Endothelial cell of umbilical vein (primary cell): Measurements from ENCODE around the gene TAS2R39. TPM values are rescaled to one million over a fixed set of nuclear protein-coding genes. Genes with fewer than 3 reads are reported as not detected.

Source experiments
- BruUV-seq: library from RNA; stranded (reverse); fragments of 400-500 nt; replicated peaks from 2 replicates; lab custom pipeline; 2021; lab: Mats Ljungman, UMichigan
- CTCF ChIA-PET: fragments of 300-600, 350-600 bp; sonication (Branson Sonifier 250); formaldehyde crosslinking; loops from one replicate; lab custom pipeline; 2021; ENCODE audit warnings: antibody characterized with exemption, inconsistent platforms; lab: Charles Lee
- POLR2A ChIA-PET: fragments of 300-600, 350-600 bp; sonication (Branson Sonifier 250); formaldehyde crosslinking; loops from one replicate; lab custom pipeline; 2021; ENCODE audit warnings: antibody characterized with exemption, inconsistent platforms; lab: Charles Lee
- DNase-seq: peaks from one replicate; pipeline ENCODE4 v3.0.0-alpha.2; 2011; ENCODE audit warnings: low read depth, low spot score
- FAIRE-seq: peaks from 2 replicates; lab custom pipeline; 2011; peaks lifted over from hg19 to GRCh38; lab: Jason Lieb, UNC
- H2AFZ ChIP-seq: 2 replicates; pipeline ENCODE4 v1.6.0; 2012; ENCODE audit warnings: low read depth, low read length, control low read depth, inconsistent platforms
- H3K27ac ChIP-seq: 2 replicates; pipeline ENCODE4 v1.5.1; 2011; ENCODE audit warnings: low read depth, mild to moderate bottlenecking, control low read depth, low read length, moderate library complexity; ENCODE audit not compliant: insufficient read depth
- H3K27me3 ChIP-seq, 2 experiments: 2 replicates each; pipeline versions ENCODE4 v1.6.0 to v1.6.1; 2011; ENCODE audit warnings: low read length in 2 of 2, mixed read lengths in 1 of 2; ENCODE audit not compliant: control insufficient read depth in 2 of 2, insufficient read depth in 2 of 2
- H3K36me3 ChIP-seq, 2 experiments: 2 replicates in 1 of 2; 3 replicates in 1 of 2; pipeline ENCODE4 v1.5.1; 2011; ENCODE audit warnings: low read length in 2 of 2, mild to moderate bottlenecking in 1 of 2, moderate library complexity in 1 of 2; ENCODE audit not compliant: control insufficient read depth in 2 of 2, insufficient read depth in 2 of 2; ENCODE audit errors: extremely low read depth in 1 of 2
- H3K4me1 ChIP-seq: 3 replicates; pipeline ENCODE4 v1.5.1; 2011; ENCODE audit warnings: mild to moderate bottlenecking, low read length; ENCODE audit not compliant: control insufficient read depth, insufficient read depth; ENCODE audit errors: extremely low read depth
- H3K4me2 ChIP-seq: 2 replicates; pipeline ENCODE4 v1.6.1; 2011; ENCODE audit warnings: low read length, control low read depth, mixed read lengths; ENCODE audit not compliant: insufficient read depth
- H3K4me3 ChIP-seq, 3 experiments: fragments of 200-600 bp in 1 of 3; sonication (generic), shearing (Covaris generic) in 1 of 3; replicated peaks in 1 of 3; 2 replicates each; pipeline ENCODE4 v1.5.1; 2011 to 2016; ENCODE audit warnings: control low read depth in 3 of 3, low read length in 3 of 3, mild to moderate bottlenecking in 2 of 3, inconsistent platforms in 1 of 3, low read depth in 1 of 3, moderate library complexity in 1 of 3; ENCODE audit not compliant: insufficient read depth in 1 of 3
- H3K79me2 ChIP-seq: 2 replicates; pipeline ENCODE4 v1.6.0; 2012; ENCODE audit warnings: low read length, inconsistent platforms; ENCODE audit not compliant: control insufficient read depth, insufficient read depth
- H3K9ac ChIP-seq: replicated peaks from 2 replicates; pipeline ENCODE3; 2011; ENCODE audit warnings: low read length, control low read depth; ENCODE audit not compliant: insufficient read depth; ENCODE audit errors: extremely low read depth
- H3K9me1 ChIP-seq: replicated peaks from 3 replicates; pipeline ENCODE4 v1.6.0; 2011; ENCODE audit warnings: mild to moderate bottlenecking, low read length; ENCODE audit not compliant: control insufficient read depth, insufficient read depth; ENCODE audit errors: extremely low read depth
- H3K9me3 ChIP-seq: replicated peaks from 2 replicates; pipeline ENCODE4 v1.5.1; 2012; ENCODE audit warnings: low read length, inconsistent platforms; ENCODE audit not compliant: control insufficient read depth, insufficient read depth
- H4K20me1 ChIP-seq: replicated peaks from 2 replicates; pipeline ENCODE3; 2011; ENCODE audit warnings: mild to moderate bottlenecking, low read length; ENCODE audit not compliant: control insufficient read depth, insufficient read depth; ENCODE audit errors: extremely low read depth
- EZH2 ChIP-seq: IDR thresholded peaks from 2 replicates; pipeline ENCODE4 v1.6.1; 2012; ENCODE audit warnings: borderline replicate concordance, low read depth, mild to moderate bottlenecking, moderate library complexity, low read length, inconsistent platforms; ENCODE audit not compliant: severe bottlenecking
- FOS ChIP-seq: IDR thresholded peaks from 2 replicates; pipeline ENCODE4 v1.6.1; 2011; ENCODE audit warnings: mild to moderate bottlenecking, low read length, moderate library complexity, borderline replicate concordance; ENCODE audit not compliant: insufficient read depth
- GATA2 ChIP-seq: IDR thresholded peaks from 2 replicates; pipeline ENCODE4 v1.7.0; 2011; ENCODE audit warnings: low read depth, mild to moderate bottlenecking, moderate library complexity, mixed read lengths, low read length; ENCODE audit not compliant: insufficient read length, insufficient read depth
- JUN ChIP-seq: IDR thresholded peaks from 2 replicates; pipeline ENCODE4 v1.6.1; 2011; ENCODE audit warnings: borderline replicate concordance, low read depth; ENCODE audit not compliant: insufficient read length, insufficient read depth
- MYC ChIP-seq: IDR thresholded peaks from one replicate; pipeline ENCODE4 v1.6.1; 2011; ENCODE audit warnings: mild to moderate bottlenecking, low read depth, low read length
- POLR2A ChIP-seq: IDR thresholded peaks from 2 replicates; pipeline ENCODE4 v1.6.1; 2012; ENCODE audit warnings: low read depth, mild to moderate bottlenecking, control low read depth, low read length
- POLR2AphosphoS5 ChIP-seq: IDR thresholded peaks from 2 replicates; pipeline ENCODE4 v1.6.1; 2012; ENCODE audit warnings: low read depth, mild to moderate bottlenecking, control low read depth, low read length, moderate library complexity; ENCODE audit not compliant: insufficient read depth
- dilution Hi-C: fragments of 300-500 bp; cut with MboI; formaldehyde crosslinking; loops from one replicate; pipeline ENCODE4 v1.15.0; 2019; ENCODE audit warnings: low sequenced_read_pairs; ENCODE audit not compliant: extremely low pct_ligation_motif_present
- intact Hi-C: fragments of 100-400 bp; cut with micrococcal nuclease; formaldehyde crosslinking; loops from one replicate; pipeline ENCODE4 v1.10.0; 2022
- polyA plus RNA-seq, 4 experiments: library from polyadenylated mRNA; depleted of rRNA in 3 of 4; stranded (reverse) in 3 of 4; unstranded in 1 of 4; fragments of >200 nt; gene quantifications; 2 replicates each; pipeline versions ENCODE4 v1.2.1 to v1.2.3, GENCODE V29; 2011 to 2012; ENCODE audit warnings: missing spikeins in 1 of 4
- total RNA-seq: library from RNA; stranded (reverse); gene quantifications from 2 replicates; pipeline ENCODE4 v1.2.3, GENCODE V29; 2021
- TF ChIP-seq, protein P1 (sequence below): IDR thresholded peaks from 2 replicates; pipeline ENCODE4 v1.6.1; 2011; ENCODE audit not compliant: insufficient read depth, insufficient read length
- TF ChIP-seq, protein P2 (sequence below), 2 donors: IDR thresholded peaks; 1 replicate in 1 of 2; 2 replicates in 1 of 2; pipeline ENCODE4 v1.5.1; 2011; ENCODE audit warnings: low read length in 2 of 2, mild to moderate bottlenecking in 2 of 2, moderate library complexity in 2 of 2, control low read depth in 1 of 2, inconsistent platforms in 1 of 2, low read depth in 1 of 2; ENCODE audit not compliant: insufficient read depth in 1 of 2; ENCODE audit errors: extremely low read depth in 1 of 2

TAS2R39 gene
- total and polyA plus RNA-seq, 2 donors (not counting 3 experiments of a cell fraction or from before 2014, with no cell fraction given) = not detected

- H3K9ac ChIP-seq = no peak overlapping the region
- TF ChIP-seq MYC (no peak), JUN (no peak), POLR2AphosphoS5 (no peak), GATA2 (no peak), POLR2A (no peak), FOS (no peak), EZH2 (no peak)
- TF ChIP-seq, protein P1, sequence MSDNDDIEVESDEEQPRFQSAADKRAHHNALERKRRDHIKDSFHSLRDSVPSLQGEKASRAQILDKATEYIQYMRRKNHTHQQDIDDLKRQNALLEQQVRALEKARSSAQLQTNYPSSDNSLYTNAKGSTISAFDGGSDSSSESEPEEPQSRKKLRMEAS = no peak
- TF ChIP-seq, protein P2, sequence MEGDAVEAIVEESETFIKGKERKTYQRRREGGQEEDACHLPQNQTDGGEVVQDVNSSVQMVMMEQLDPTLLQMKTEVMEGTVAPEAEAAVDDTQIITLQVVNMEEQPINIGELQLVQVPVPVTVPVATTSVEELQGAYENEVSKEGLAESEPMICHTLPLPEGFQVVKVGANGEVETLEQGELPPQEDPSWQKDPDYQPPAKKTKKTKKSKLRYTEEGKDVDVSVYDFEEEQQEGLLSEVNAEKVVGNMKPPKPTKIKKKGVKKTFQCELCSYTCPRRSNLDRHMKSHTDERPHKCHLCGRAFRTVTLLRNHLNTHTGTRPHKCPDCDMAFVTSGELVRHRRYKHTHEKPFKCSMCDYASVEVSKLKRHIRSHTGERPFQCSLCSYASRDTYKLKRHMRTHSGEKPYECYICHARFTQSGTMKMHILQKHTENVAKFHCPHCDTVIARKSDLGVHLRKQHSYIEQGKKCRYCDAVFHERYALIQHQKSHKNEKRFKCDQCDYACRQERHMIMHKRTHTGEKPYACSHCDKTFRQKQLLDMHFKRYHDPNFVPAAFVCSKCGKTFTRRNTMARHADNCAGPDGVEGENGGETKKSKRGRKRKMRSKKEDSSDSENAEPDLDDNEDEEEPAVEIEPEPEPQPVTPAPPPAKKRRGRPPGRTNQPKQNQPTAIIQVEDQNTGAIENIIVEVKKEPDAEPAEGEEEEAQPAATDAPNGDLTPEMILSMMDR (IDR thresholded peaks at IDR 0.05; ENCODE audit: extremely low read depth in 1 of 2, insufficient read depth in 1 of 2, low read depth in 1 of 2, low read length in 2 of 2) = no peak
- ChIA-PET POLR2A (no interaction called here), CTCF (interaction anchor here (2.6 kb wide), 1 partner anchor 34 kb away, joined by 6 read pairs; no protein-coding TSS in a partner anchor)
- DNase-seq = no peak
- H3K4me3 ChIP-seq = no peak overlapping the region
- no peaks in the 10 kb centered on the region for H3K79me2 ChIP-seq
- H3K27ac ChIP-seq = no peak overlapping the region
- FAIRE-seq = no peak
- no TSS peak for BruUV-seq
- H3K4me1 ChIP-seq = no peaks in the 10 kb centered on the region
- intact Hi-C loops (no loop called here), dilution Hi-C loops (no loop called here)
- H3K9me3 ChIP-seq = no peaks in the 10 kb centered on the region
- H3K27me3 ChIP-seq = peaks cover 0 to 2% of the 10 kb centered on the region in 2 experiments
- no peak overlapping the region for H3K4me2 ChIP-seq
- H3K9me1 ChIP-seq = no peaks in the 10 kb centered on the region
- no peaks in the 10 kb centered on the region for H3K36me3 ChIP-seq
- H4K20me1 ChIP-seq = no peaks in the 10 kb centered on the region
- H2AFZ ChIP-seq = no peak overlapping the region
Measured at GRCh38 chr7:143181349-143181748, 1.9 kb upstream of the TAS2R39 start.
